H1 (cell line): Measurements from ENCODE around the gene GMPR2. TPM values are rescaled to one million over a fixed set of nuclear protein-coding genes. Genes with fewer than 3 reads are reported as not detected.

ENCODE experiments used
- CTCF ChIA-PET: fragments of 300-600 bp; sonication (Branson Sonifier 250); formaldehyde crosslinking; loops from one replicate; lab custom pipeline; 2021; ENCODE audit not compliant: partially characterized antibody; lab: Charles Lee
- POLR2A ChIA-PET: fragments of 300-600 bp; sonication (Branson Sonifier 250); formaldehyde crosslinking; loops from one replicate; lab custom pipeline; 2021; ENCODE audit warnings: inconsistent platforms; ENCODE audit not compliant: partially characterized antibody; lab: Charles Lee
- DNase-seq, 2 experiments: peaks; one replicate each; pipeline versions ENCODE4 v3.0.0 to v3.0.0-alpha.2; 2010 to 2022; ENCODE audit warnings: low spot score in 2 of 2, low read depth in 1 of 2, mixed read lengths in 1 of 2
- FAIRE-seq: peaks from 2 replicates; lab custom pipeline; 2011; peaks lifted over from hg19 to GRCh38; lab: Jason Lieb, UNC
- H2AFZ ChIP-seq: 2 replicates; pipeline ENCODE4 v1.8.1; 2012; ENCODE audit warnings: low read length, inconsistent platforms
- H2AK5ac ChIP-seq: 2 replicates; pipeline ENCODE4 v1.6.1; 2013; ENCODE audit warnings: low read depth, low read length
- H2BK120ac ChIP-seq: replicated peaks from 2 replicates; pipeline ENCODE3; 2013; ENCODE audit warnings: low read depth, low read length, inconsistent platforms
- H2BK12ac ChIP-seq: 2 replicates; pipeline ENCODE4 v1.6.1; 2013; ENCODE audit warnings: low read depth, low read length
- H2BK15ac ChIP-seq: 2 replicates; pipeline ENCODE4 v1.6.1; 2013; ENCODE audit warnings: low read length
- H2BK20ac ChIP-seq: 2 replicates; pipeline ENCODE4 v1.6.1; 2013; ENCODE audit warnings: low read length
- H2BK5ac ChIP-seq: 2 replicates; pipeline ENCODE4 v1.6.1; 2013; ENCODE audit warnings: low read depth, low read length
- H3K14ac ChIP-seq: 2 replicates; pipeline ENCODE4 v1.6.1; 2013; ENCODE audit warnings: inconsistent platforms; ENCODE audit not compliant: insufficient read length
- H3K18ac ChIP-seq: 2 replicates; pipeline ENCODE4 v1.6.1; 2013; ENCODE audit warnings: low read length; ENCODE audit errors: extremely low read depth
- H3K23ac ChIP-seq: 2 replicates; pipeline ENCODE4 v1.6.1; 2013; ENCODE audit warnings: inconsistent platforms; ENCODE audit not compliant: insufficient read length
- H3K23me2 ChIP-seq: 2 replicates; pipeline ENCODE4 v1.6.1; 2013; ENCODE audit warnings: low read depth, low read length
- H3K27ac ChIP-seq: 2 replicates; pipeline ENCODE4 v1.6.1; 2011; ENCODE audit warnings: low read depth, low read length, inconsistent platforms
- H3K27me3 ChIP-seq, 4 experiments: replicated peaks in 1 of 4; 1 replicate in 1 of 4; 2 replicates in 3 of 4; pipeline versions ENCODE4 v1.6.1 to v1.8.1; 2011 to 2013; ENCODE audit warnings: low read length in 3 of 4, mild to moderate bottlenecking in 3 of 4, inconsistent platforms in 2 of 4, mixed read lengths in 2 of 4, moderate library complexity in 1 of 4; ENCODE audit not compliant: control insufficient read depth in 3 of 4, insufficient read depth in 3 of 4; ENCODE audit errors: extremely low read depth in 1 of 4
- H3K36me3 ChIP-seq, 4 experiments: 2 replicates each; pipeline versions ENCODE4 v1.6.1 to v1.8.1; 2011 to 2013; ENCODE audit warnings: mild to moderate bottlenecking in 4 of 4, low read length in 3 of 4, moderate library complexity in 2 of 4, control low read depth in 1 of 4, inconsistent platforms in 1 of 4; ENCODE audit not compliant: insufficient read depth in 4 of 4, control insufficient read depth in 2 of 4
- H3K4ac ChIP-seq: replicated peaks from 2 replicates; pipeline ENCODE3; 2013; ENCODE audit warnings: low read length, low read depth, mixed read lengths, inconsistent platforms; ENCODE audit not compliant: insufficient read length
- H3K4me1 ChIP-seq, 4 experiments: replicated peaks in 1 of 4; 1 replicate in 1 of 4; 2 replicates in 3 of 4; pipeline versions ENCODE4 v1.6.1 to v1.8.1; 2011 to 2013; ENCODE audit warnings: low read length in 3 of 4, inconsistent platforms in 2 of 4, mixed read lengths in 1 of 4; ENCODE audit not compliant: insufficient read depth in 4 of 4, control insufficient read depth in 3 of 4
- H3K4me2 ChIP-seq, 2 experiments: 2 replicates each; pipeline versions ENCODE4 v1.6.1 to v1.8.1; 2011 to 2013; ENCODE audit warnings: low read depth in 2 of 2, low read length in 2 of 2, control low read depth in 1 of 2, inconsistent platforms in 1 of 2, mild to moderate bottlenecking in 1 of 2; ENCODE audit not compliant: insufficient read depth in 1 of 2
- H3K4me3 ChIP-seq, 4 experiments: fragments of 200-600, 300-600 bp in 1 of 4; sonication (generic), shearing (Covaris generic), sonication (Bioruptor Twin) in 1 of 4; 2 replicates each; pipeline versions ENCODE4 v1.5.1 to v1.8.1; 2011 to 2016; ENCODE audit warnings: low read length in 4 of 4, low read depth in 3 of 4, control low read depth in 2 of 4, inconsistent platforms in 2 of 4, mild to moderate bottlenecking in 2 of 4, mixed read lengths in 1 of 4, moderate library complexity in 1 of 4; ENCODE audit not compliant: insufficient read depth in 2 of 4; ENCODE audit errors: extremely low read depth in 1 of 4
- H3K56ac ChIP-seq: replicated peaks from 2 replicates; pipeline ENCODE3; 2013; ENCODE audit warnings: low read depth, mild to moderate bottlenecking, mixed read lengths, low read length, inconsistent platforms; ENCODE audit not compliant: insufficient read length
- H3K79me1 ChIP-seq: 2 replicates; pipeline ENCODE4 v1.6.1; 2013; ENCODE audit warnings: low read depth, low read length, control low read depth
- H3K79me2 ChIP-seq, 2 experiments: 2 replicates each; pipeline versions ENCODE4 v1.6.1 to v1.8.1; 2012 to 2013; ENCODE audit warnings: low read length in 2 of 2, mild to moderate bottlenecking in 2 of 2, inconsistent platforms in 1 of 2; ENCODE audit not compliant: insufficient read depth in 2 of 2, control insufficient read depth in 1 of 2
- H3K9ac ChIP-seq, 4 experiments: replicated peaks in 1 of 4; 1 replicate in 1 of 4; 2 replicates in 3 of 4; pipeline versions ENCODE4 v1.6.1 to v1.8.1; 2011 to 2013; ENCODE audit warnings: low read depth in 3 of 4, low read length in 3 of 4, control low read depth in 2 of 4, mild to moderate bottlenecking in 2 of 4, moderate library complexity in 2 of 4, inconsistent platforms in 1 of 4; ENCODE audit errors: extremely low read depth in 1 of 4
- H3K9me3 ChIP-seq, 2 experiments: 2 replicates each; pipeline versions ENCODE4 v1.6.1 to v1.8.1; 2012 to 2013; ENCODE audit warnings: mild to moderate bottlenecking in 2 of 2, moderate library complexity in 2 of 2, control low read depth in 1 of 2, inconsistent platforms in 1 of 2, low read depth in 1 of 2, low read length in 1 of 2, mixed read lengths in 1 of 2; ENCODE audit not compliant: insufficient read depth in 2 of 2
- H4K20me1 ChIP-seq, 2 experiments: replicated peaks in 1 of 2; 2 replicates each; pipeline versions ENCODE3 to v1.8.1; 2011 to 2013; ENCODE audit warnings: inconsistent platforms in 2 of 2, low read length in 2 of 2, mild to moderate bottlenecking in 1 of 2; ENCODE audit not compliant: insufficient read depth in 2 of 2, control insufficient read depth in 1 of 2
- H4K5ac ChIP-seq: 2 replicates; pipeline ENCODE4 v1.6.1; 2013; ENCODE audit warnings: low read length, low read depth, mixed read lengths, inconsistent platforms; ENCODE audit not compliant: insufficient read length
- H4K8ac ChIP-seq: 2 replicates; pipeline ENCODE4 v1.8.0; 2013; ENCODE audit warnings: mild to moderate bottlenecking, moderate library complexity, low read length, inconsistent platforms; ENCODE audit not compliant: insufficient read depth; ENCODE audit errors: extremely low read depth
- H4K91ac ChIP-seq: replicated peaks from 2 replicates; pipeline ENCODE3; 2013; ENCODE audit warnings: low read length, mixed read lengths, inconsistent platforms; ENCODE audit not compliant: insufficient read length
- KDM1A ChIP-seq: fragments of 200-600, 300-600 bp; sonication (generic); IDR thresholded peaks from 2 replicates; pipeline ENCODE4 v1.7.1; 2016; ENCODE audit warnings: mild to moderate bottlenecking, low read length, borderline replicate concordance
- PHF8 ChIP-seq: fragments of 200-600 bp; sonication (generic); conservative IDR thresholded peaks from 2 replicates; pipeline ENCODE4 v1.7.1; 2012; ENCODE audit warnings: low read depth, mild to moderate bottlenecking, inconsistent platforms, low read length, moderate library complexity
- SRF ChIP-seq: IDR thresholded peaks from 2 replicates; pipeline ENCODE4 v1.6.1; 2011; ENCODE audit warnings: mild to moderate bottlenecking, low read depth, low read length, moderate library complexity
- WGBS, 2 experiments: shearing (Covaris generic) in 1 of 2; methylation state at CpG; one replicate each; pipeline versions ENCODE4 v1.1.6 to v1.1.7; 2013 to 2015; ENCODE audit warnings: low lambda C conversion rate in 2 of 2, mixed read lengths in 2 of 2, inconsistent platforms in 1 of 2, low coverage in 1 of 2, missing lambda C conversion rate in 1 of 2; ENCODE audit not compliant: insufficient replicate concordance in 2 of 2, insufficient coverage in 1 of 2, insufficient read length in 1 of 2; ENCODE audit errors: extremely low coverage in 1 of 2, missing lambda C conversion rate in 1 of 2; 5-methylcytosine and 5-hydroxymethylcytosine counted together
- polyA plus RNA-seq, 7 experiments: library from polyadenylated mRNA; depleted of rRNA in 3 of 7; stranded (reverse) in 5 of 7; unstranded in 2 of 7; fragments of >200 nt in 5 of 7; fragments of 200-250 nt in 2 of 7; gene quantifications; 1 replicate in 5 of 7; 2 replicates in 1 of 7; 4 replicates in 1 of 7; pipeline versions ENCODE4 v1.2.1 to v1.2.3, GENCODE V29; 2011 to 2013; ENCODE audit warnings: missing spikeins in 2 of 7, mixed read lengths in 2 of 7
- total RNA-seq: library from RNA; stranded (reverse); fragmentation: NEBNext Ultra II Directional; extraction: Animal tissue kit (Norgen Biotek cat#: 25700); gene quantifications from 2 replicates; pipeline ENCODE4 v1.2.1, GENCODE V29; 2021

Gene GMPR2
- total and polyA plus RNA-seq, 2 of the 8 experiments (the other 6 are each of a cell fraction or from before 2014, with no cell fraction given): 61.6 to 85.3 TPM

DNA sequence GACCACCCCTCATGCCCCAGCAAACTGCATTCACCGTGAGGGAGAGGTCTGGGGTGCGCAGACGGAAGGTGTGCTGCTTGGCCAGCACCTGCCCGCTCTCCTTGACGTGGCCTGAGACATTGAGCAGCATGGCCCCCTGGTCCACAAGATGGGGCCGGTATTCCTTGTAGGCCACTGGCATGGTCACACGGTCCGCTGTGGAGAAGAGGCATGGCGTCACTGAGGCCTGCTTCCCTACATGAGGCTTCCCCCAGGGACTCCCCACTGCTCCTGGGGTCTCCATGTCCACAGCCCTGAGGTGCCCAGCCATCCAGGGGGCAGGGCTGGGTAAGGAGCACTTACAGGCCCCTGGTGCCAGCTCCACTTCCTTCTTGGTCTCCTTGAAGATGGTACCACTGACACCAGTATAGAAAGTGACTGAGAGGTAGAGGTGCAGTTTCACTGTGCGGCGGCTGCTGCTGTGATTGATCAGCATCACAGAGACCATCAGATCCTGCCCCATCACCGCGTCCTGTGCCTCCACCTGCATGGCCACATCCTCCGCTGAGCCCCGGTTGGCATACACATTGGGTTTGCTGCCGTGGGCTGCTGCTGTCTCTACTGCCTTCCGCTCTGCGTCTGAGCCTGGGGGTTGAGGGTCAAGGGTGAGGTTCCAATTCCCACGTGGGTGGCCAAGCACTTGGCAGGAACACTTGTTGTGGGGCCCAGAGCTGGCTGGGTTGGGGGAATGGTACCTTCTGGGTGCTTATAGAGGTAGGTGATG lies 22.1 kb downstream of the GMPR2 start:
- Histone ChIP-seq H3K36me3 (no peaks in the 10 kb centered on the region), H4K8ac (no peak overlapping the region), H4K91ac (peak overlapping the region; percentile 10), H3K27ac (no peak overlapping the region), H2BK15ac (no peak overlapping the region), H2BK5ac (no peak overlapping the region), H2BK120ac (no peak overlapping the region), H3K14ac (no peak overlapping the region), H3K56ac (no peak overlapping the region), H2AFZ (no peak overlapping the region), H3K27me3 (no peaks in the 10 kb centered on the region; a peak in 1 of 7 replicates), H2BK20ac (no peak overlapping the region), H3K79me2 (no peaks in the 10 kb centered on the region), H3K4me2 (no peak overlapping the region), H3K4ac (no peak overlapping the region), H3K23ac (no peak overlapping the region), H3K18ac (no peak overlapping the region), H2AK5ac (no peak overlapping the region), H3K9ac (no peak overlapping the region), H4K20me1 (peaks cover 0 to 2% of the 10 kb centered on the region in 2 experiments), H3K23me2 (no peaks in the 10 kb centered on the region), H3K9me3 (no peaks in the 10 kb centered on the region), H2BK12ac (no peak overlapping the region), H3K4me1 (no peaks in the 10 kb centered on the region; a peak in 1 of 7 replicates), H3K79me1 (no peaks in the 10 kb centered on the region), H4K5ac (no peak overlapping the region), H3K4me3 (no peak overlapping the region)
- 91% methylated on average over 19 of the region's 19 CpGs; no CpG with 5 or more reads in 1 of the 2 experiments for WGBS, 2 experiments
- ChIA-PET CTCF (interaction anchor here (0.9 to 6.0 kb wide), 6 partner anchors 10 to 53 kb away, joined by 3 to 63 read pairs (median 26); partner anchors contain the start of genes CIDEB, DHRS1, NOP9 and RABGGTA), POLR2A (interaction anchor here (0.6 kb wide), 1 partner anchor 12 kb away, joined by 3 read pairs; no protein-coding TSS in a partner anchor)
- FAIRE-seq (no peak), DNase-seq (no peak)
- TF ChIP-seq KDM1A (no peak), PHF8 (no peak), SRF (no peak)
